ENCODE data around the gene GLOD4. TPM values are rescaled to one million over a fixed set of nuclear protein-coding genes. Genes with fewer than 3 reads are reported as not detected.
"Not testable (repeated sequence)": the region's sequence is repeated elsewhere in the genome, so short reads cannot be mapped to it uniquely, and the experiment has no call there.

The GLOD4 gene
- total RNA-seq, 1 donor from 2014 or later, result 62.2 TPM

DNA sequence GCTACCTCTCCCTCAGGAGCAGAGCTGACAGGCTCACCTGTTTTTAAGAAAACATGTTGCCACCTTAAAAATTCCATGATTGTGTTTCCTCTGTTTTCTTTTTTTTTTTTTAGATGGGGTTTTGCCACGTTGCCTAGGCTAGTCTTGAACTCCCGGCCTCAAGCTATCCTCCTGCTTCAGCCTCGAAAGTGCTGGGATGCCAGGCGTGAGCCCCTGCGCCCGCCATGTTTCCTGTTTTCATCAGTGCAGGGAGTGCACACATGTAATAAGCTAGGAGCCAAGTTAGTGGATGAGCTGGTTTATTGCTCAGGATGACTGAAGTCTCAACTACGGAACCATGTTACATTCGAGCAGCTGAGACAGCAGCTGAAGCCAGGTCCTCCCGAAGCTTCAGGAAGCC lies 13.6 kb upstream of the GLOD4 start:
- H3K4me3 ChIP-seq (ENCODE audit: low read depth, low read length), result no peak overlapping the region
- DNase-seq (ENCODE audit: low read depth), result no peak
- TF ChIP-seq CTCF (conservative IDR thresholded peaks at IDR 0.05; ENCODE audit: low read depth, low read length), result no peak

DNA sequence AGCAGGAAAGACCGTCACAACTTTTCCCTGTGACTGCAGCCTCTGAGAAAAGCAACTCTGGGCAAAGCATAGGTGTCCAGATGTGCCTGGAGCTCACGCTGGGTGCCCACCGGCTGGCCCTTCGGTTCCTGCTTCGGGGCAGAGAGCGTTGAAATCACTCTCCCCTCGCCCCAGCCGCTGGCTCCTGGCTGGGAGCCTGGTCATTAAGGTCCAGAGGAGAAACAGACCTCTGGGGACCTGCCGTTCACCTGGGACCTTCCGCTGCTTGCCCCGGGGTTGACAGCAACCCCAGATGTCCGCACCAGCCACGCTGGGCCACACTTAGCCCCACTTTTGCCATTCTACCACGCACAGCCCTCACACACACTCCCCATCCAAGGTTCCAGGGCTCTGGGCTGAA lies 13.2 kb upstream of the GLOD4 start:
- DNase-seq (ENCODE audit: low read depth), result no peak
- H3K4me3 ChIP-seq (ENCODE audit: low read depth, low read length), result peak overlapping the region; percentile 25
- no peak for TF ChIP-seq CTCF (conservative IDR thresholded peaks at IDR 0.05; ENCODE audit: low read depth, low read length)

DNA sequence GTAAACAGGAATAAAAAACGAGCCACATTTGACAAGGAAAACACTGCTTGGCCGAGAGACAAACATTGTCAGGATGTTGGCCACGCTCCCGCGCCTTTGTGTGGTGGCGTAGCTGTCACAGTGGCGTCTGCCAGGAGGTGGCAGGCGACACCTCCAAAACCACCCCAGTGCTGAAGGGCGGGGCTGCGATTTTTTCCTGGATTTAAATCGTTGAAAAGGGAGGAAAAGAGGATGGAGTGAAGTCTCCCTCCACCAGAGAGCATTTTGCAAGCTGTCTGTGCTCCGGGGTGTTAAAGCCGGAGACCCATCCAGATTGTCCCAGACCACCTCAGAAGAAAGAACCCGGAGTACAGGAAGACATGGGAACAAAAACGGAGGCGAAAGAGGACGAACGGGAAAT lies 12.8 kb upstream of the GLOD4 start:
- no peak for DNase-seq (ENCODE audit: low read depth)
- H3K4me3 ChIP-seq (ENCODE audit: low read depth, low read length), result peak overlapping the region; percentile 25
- peak; percentile 77 for TF ChIP-seq CTCF (conservative IDR thresholded peaks at IDR 0.05; ENCODE audit: low read depth, low read length)

DNA sequence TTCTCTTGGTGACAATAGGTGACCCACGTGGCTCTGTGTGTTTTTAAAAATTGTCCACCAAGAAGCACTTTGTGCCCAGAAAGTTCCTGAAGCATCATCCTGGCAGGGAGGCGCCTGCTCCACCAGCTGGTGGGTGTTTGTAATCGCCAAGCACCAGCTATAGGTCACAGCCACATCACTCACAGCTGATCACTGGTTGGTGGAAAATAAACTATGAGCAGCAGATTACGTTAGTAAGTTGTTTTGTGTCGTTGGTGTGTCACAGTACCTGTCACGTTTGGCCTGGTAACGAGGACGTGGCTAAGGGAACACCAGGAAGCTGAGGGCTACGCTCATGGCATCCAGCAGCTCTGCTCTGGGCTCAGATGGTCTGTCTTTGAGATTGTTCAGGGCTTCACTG lies 10.2 kb upstream of the GLOD4 start:
- DNase-seq (ENCODE audit: low read depth), result no peak
- no peak overlapping the region for H3K4me3 ChIP-seq (ENCODE audit: low read depth, low read length)

DNA sequence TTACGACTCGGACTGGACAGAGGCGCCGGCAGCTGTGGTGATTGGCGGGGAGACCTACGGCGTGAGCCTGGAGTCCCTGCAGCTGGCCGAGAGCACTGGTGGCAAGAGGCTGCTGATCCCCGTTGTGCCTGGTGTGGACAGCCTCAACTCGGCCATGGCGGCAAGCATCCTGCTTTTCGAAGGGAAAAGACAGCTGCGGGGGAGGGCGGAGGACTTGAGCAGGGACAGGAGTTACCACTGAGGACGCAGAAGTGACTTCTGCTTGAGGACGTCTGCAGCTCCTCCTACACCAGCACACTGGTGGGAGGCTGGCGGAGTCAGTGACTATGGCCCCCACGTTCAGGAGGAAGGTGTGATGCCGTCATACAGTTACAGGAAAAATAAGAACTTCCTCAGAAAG lies 9.7 kb upstream of the GLOD4 start:
- no peak overlapping the region for H3K4me3 ChIP-seq (ENCODE audit: low read depth, low read length)
- DNase-seq (ENCODE audit: low read depth), result no peak
- TF ChIP-seq CTCF (conservative IDR thresholded peaks at IDR 0.05; ENCODE audit: low read depth, low read length), result no peak

More for the DNA sequence above, 10.2 kb upstream of the GLOD4 start:
- TF ChIP-seq CTCF (conservative IDR thresholded peaks at IDR 0.05; ENCODE audit: low read depth, low read length), result no peak

DNA sequence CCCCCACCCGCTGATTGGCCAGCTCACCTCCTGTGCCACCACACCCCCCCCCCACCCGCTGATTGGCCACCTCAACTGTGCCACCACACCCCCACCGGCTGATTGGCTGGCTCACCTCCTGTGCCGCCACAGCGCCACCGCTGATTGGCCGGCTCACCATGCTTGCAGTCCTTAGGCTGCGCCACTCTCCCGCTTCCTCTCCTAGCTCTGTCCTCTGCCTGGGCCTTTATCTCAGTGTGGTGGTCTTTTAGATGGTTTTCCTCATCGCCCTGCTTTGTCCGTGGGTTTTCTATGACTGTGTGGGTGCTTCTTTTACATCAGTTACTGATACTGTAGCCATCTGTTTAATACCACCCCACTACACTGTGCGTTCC lies 8.8 kb upstream of the GLOD4 start:
- not testable (repeated sequence) for DNase-seq (ENCODE audit: low read depth); H3K4me3 ChIP-seq (ENCODE audit: low read depth, low read length)

DNA sequence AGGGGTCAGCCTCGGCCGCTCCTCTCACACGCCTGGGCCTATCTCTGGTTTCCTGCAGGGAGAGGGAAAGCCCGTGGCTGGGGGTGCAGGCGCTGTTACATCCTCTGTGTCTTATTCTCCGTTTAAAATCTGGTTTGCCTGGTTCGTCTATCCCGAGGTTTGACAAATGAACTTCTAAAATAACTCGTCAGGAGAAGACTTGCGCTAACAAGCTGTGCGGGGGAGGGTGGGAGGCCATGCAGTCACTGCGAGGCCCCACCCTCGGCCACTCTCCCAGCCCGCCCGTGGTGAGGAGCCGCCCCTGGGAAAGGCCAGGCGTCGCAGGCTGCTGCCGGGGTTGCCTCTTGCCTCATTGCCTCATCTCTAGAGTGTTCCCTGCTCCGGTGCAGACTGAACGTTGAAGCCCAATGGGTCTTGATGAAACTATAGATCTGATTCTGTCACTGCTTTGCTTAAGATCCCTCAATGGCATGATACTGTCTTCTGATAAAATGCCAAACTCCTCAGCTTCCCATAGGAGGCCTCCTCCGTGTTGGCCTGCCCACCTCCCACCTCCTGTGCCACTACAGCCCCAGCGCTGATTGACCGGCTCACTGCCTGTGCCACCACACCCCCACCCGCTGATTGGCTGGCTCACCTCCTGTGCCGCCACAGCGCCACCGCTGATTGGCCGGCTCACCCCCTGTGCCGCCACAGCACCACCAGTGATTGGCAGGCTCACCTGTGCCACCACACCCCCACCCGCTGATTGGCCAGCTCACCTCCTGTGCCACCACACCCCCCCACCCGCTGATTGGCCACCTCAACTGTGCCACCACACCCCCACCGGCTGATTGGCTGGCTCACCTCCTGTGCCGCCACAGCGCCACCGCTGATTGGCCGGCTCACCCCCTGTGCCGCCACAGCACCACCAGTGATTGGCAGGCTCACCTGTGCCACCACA lies 8.1 kb upstream of the GLOD4 start:
- DNase-seq (ENCODE audit: low read depth), result not testable (repeated sequence)

DNA sequence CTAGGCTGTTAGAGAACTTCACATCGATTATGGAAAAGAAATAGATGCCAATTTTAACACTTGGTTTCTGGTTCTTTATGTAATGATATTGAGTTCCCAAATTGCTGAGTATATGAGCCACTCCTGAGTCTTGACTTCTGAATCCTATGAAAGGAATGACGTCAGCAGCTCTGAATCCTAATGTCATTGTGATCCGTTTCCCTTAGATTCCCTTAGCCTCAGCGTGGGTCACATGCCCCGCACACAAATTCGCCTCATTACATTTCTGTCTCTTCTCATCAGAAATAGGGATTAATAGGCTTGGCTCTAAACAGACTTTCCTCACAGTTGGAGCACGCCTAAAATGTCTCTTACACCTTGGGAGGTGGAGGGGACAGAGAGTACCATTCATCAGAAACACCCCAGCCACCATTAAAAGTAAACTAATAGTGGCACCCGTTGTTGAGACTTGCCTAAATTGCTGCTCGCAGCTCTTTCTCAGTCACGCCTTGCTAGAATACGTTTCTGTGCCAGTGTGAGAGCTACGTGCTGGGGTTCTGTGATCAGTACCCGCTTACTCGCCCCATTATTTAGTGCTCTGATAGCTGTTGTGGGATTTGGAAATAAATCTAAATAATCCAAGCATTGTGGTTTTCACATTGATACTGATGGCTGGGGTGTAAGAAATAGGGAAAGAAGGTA lies 7.2 kb upstream of the GLOD4 start:
- TF ChIP-seq CTCF (conservative IDR thresholded peaks at IDR 0.05; ENCODE audit: low read depth, low read length), result no peak
- H3K4me3 ChIP-seq (ENCODE audit: low read depth, low read length), result no peak overlapping the region
- DNase-seq (ENCODE audit: low read depth), result no peak

More for the DNA sequence above, 8.1 kb upstream of the GLOD4 start:
- H3K4me3 ChIP-seq (ENCODE audit: low read depth, low read length), result not testable (repeated sequence)
